Activated T-helper 9 cell treated with anti-CD3 and anti-CD28 coated beads, Interleukin-2, amount 50 U/mL, for 16 hours (primary cell): ENCODE measurements around the gene RPS6KL1.
A peak's percentile ranks its signal among the peaks of the same experiment; 100 is the strongest.

Experiments
- DNase-seq: peaks from one replicate; pipeline ENCODE4 v3.0.0-alpha.2; 2020; ENCODE audit warnings: low read depth

Gene RPS6KL1

GRCh38 chr14:74882103-74882920 is 40.7 kb downstream of the RPS6KL1 start:
- peak; percentile 26 for DNase-seq

- peak; percentile 77 for DNase-seq
Observed at GRCh38 chr14:74881431-74882102, 41.5 kb downstream of the RPS6KL1 start, which contains the start of gene DLST. DLST (plus strand) TSS chr14:74881916; CDS start chr14:74881954, 38 bp downstream.

- no peak for DNase-seq
Observed at GRCh38 chr14:74879427-74880182, 43.5 kb downstream of the RPS6KL1 start.

- no peak for DNase-seq
Observed at GRCh38 chr14:74875941-74876913, 46.8 kb downstream of the RPS6KL1 start, which contains the start of gene PROX2. PROX2 (minus strand) TSS chr14:74876145; CDS start chr14:74863834, 12,311 bp downstream.

- no peak for DNase-seq
Observed at GRCh38 chr14:74875204-74875603, 47.9 kb downstream of the RPS6KL1 start.

- no peak for DNase-seq
Observed at GRCh38 chr14:74871819-74872218, 51.2 kb downstream of the RPS6KL1 start.

GRCh38 chr14:74868739-74869138 is 54.3 kb downstream of the RPS6KL1 start:
- DNase-seq, result no peak

GRCh38 chr14:74867673-74868072 is 55.4 kb downstream of the RPS6KL1 start:
- peak; percentile 19 for DNase-seq

- no peak for DNase-seq
Observed at GRCh38 chr14:74866708-74867389, 56.2 kb downstream of the RPS6KL1 start.

- DNase-seq, result no peak
Observed at GRCh38 chr14:74865156-74865555, 57.9 kb downstream of the RPS6KL1 start.

- no peak for DNase-seq
Observed at GRCh38 chr14:74864198-74864597, 58.9 kb downstream of the RPS6KL1 start.

- DNase-seq, result no peak
Observed at GRCh38 chr14:74863274-74863673, 59.8 kb downstream of the RPS6KL1 start.

- no peak for DNase-seq
Observed at GRCh38 chr14:74861734-74862090, 61.3 kb downstream of the RPS6KL1 start.

- DNase-seq, result peak; percentile 86
Observed at GRCh38 chr14:74860899-74861733, 61.9 kb downstream of the RPS6KL1 start.

GRCh38 chr14:74859757-74860552 is 63.1 kb downstream of the RPS6KL1 start:
- DNase-seq, result no peak

- no peak for DNase-seq
Observed at GRCh38 chr14:74858022-74858421, 65.0 kb downstream of the RPS6KL1 start.

- DNase-seq, result no peak
Observed at GRCh38 chr14:74856366-74856765, 66.7 kb downstream of the RPS6KL1 start.

- DNase-seq, result no peak
Observed at GRCh38 chr14:74855945-74856344, 67.1 kb downstream of the RPS6KL1 start.

- no peak for DNase-seq
Observed at GRCh38 chr14:74855021-74855420, 68.0 kb downstream of the RPS6KL1 start.
